Measurements from ENCODE around the gene MATR3. TPM values are rescaled to one million over a fixed set of nuclear protein-coding genes. Genes with fewer than 3 reads are reported as not detected.
"Not testable (repeated sequence)": the region's sequence is repeated elsewhere in the genome, so short reads cannot be mapped to it uniquely, and the experiment has no call there.

The MATR3 gene
- total and polyA plus RNA-seq, 10 of the 15 experiments (the other 5 are each of a cell fraction or from before 2014, with no cell fraction given): 134 to 401 (median 221) TPM

DNA sequence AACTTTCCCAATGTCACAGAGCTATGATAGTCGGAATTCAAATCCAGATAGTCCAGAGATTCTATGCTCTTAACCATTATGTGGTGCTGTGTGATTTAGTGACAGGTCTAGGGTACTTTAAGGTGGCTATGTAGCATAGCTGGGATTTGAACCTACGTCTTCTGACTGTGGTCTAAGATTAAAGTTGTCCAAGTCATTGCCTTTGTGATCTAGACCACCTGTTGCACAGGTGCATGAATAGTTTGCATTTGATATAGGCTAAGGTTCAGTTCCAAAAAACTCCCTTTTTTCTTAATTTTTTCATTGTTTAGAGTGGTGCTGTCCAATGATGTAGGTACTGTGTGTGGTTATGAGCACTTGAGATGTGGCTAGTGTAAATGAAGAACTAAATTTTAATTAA, 50.6 kb downstream of the MATR3 start (continued):
- TF ChIP-seq, protein P1, sequence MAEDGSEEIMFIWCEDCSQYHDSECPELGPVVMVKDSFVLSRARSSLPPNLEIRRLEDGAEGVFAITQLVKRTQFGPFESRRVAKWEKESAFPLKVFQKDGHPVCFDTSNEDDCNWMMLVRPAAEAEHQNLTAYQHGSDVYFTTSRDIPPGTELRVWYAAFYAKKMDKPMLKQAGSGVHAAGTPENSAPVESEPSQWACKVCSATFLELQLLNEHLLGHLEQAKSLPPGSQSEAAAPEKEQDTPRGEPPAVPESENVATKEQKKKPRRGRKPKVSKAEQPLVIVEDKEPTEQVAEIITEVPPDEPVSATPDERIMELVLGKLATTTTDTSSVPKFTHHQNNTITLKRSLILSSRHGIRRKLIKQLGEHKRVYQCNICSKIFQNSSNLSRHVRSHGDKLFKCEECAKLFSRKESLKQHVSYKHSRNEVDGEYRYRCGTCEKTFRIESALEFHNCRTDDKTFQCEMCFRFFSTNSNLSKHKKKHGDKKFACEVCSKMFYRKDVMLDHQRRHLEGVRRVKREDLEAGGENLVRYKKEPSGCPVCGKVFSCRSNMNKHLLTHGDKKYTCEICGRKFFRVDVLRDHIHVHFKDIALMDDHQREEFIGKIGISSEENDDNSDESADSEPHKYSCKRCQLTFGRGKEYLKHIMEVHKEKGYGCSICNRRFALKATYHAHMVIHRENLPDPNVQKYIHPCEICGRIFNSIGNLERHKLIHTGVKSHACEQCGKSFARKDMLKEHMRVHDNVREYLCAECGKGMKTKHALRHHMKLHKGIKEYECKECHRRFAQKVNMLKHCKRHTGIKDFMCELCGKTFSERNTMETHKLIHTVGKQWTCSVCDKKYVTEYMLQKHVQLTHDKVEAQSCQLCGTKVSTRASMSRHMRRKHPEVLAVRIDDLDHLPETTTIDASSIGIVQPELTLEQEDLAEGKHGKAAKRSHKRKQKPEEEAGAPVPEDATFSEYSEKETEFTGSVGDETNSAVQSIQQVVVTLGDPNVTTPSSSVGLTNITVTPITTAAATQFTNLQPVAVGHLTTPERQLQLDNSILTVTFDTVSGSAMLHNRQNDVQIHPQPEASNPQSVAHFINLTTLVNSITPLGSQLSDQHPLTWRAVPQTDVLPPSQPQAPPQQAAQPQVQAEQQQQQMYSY (CRISPR knock-in tag; IDR thresholded peaks at IDR 0.05): no peak
- TF ChIP-seq USF2 (IDR thresholded peaks at IDR 0.05; ENCODE audit: borderline replicate concordance, low read depth, low read length): no peak
- TF ChIP-seq HDGF (IDR thresholded peaks at IDR 0.05): no peak
- TF ChIP-seq CEBPZ (IDR thresholded peaks at IDR 0.05; ENCODE audit: low read depth, low read length): no peak
- no peak for TF ChIP-seq POLR2A (IDR thresholded peaks at IDR 0.05; ENCODE audit: low read depth, low read length)
- no peak for TF ChIP-seq IKZF1 (conservative IDR thresholded peaks at IDR 0.05)
- TF ChIP-seq, protein P2, sequence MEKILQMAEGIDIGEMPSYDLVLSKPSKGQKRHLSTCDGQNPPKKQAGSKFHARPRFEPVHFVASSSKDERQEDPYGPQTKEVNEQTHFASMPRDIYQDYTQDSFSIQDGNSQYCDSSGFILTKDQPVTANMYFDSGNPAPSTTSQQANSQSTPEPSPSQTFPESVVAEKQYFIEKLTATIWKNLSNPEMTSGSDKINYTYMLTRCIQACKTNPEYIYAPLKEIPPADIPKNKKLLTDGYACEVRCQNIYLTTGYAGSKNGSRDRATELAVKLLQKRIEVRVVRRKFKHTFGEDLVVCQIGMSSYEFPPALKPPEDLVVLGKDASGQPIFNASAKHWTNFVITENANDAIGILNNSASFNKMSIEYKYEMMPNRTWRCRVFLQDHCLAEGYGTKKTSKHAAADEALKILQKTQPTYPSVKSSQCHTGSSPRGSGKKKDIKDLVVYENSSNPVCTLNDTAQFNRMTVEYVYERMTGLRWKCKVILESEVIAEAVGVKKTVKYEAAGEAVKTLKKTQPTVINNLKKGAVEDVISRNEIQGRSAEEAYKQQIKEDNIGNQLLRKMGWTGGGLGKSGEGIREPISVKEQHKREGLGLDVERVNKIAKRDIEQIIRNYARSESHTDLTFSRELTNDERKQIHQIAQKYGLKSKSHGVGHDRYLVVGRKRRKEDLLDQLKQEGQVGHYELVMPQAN (conservative IDR thresholded peaks at IDR 0.05): no peak
- TF ChIP-seq SPI1 (IDR thresholded peaks at IDR 0.05; ENCODE audit: borderline replicate concordance, insufficient read depth, low read depth, low read length): no peak
- TF ChIP-seq YY1 (IDR thresholded peaks at IDR 0.05; ENCODE audit: low read depth, low read length): no peak
- TF ChIP-seq RBBP5 (conservative IDR thresholded peaks at IDR 0.05): no peak

- DNase-seq (ENCODE audit: low read depth, low spot score); H3K4me2 ChIP-seq (ENCODE audit: control insufficient read depth, insufficient read depth); H3K9me3 ChIP-seq (replicated peaks; ENCODE audit: control insufficient read depth, insufficient read depth, low read length); H3K36me3 ChIP-seq (ENCODE audit: control insufficient read depth in 2 of 2, insufficient read depth in 2 of 2, low read length in 1 of 2); BruUV-seq (replicated peaks); CTCF ChIA-PET; H2AFZ ChIP-seq (ENCODE audit: control insufficient read depth, low read depth, low read length); in situ Hi-C loops (cut with MboI); H3K27ac ChIP-seq (ENCODE audit: control insufficient read depth, insufficient read depth); SMC1A ChIA-PET (ENCODE audit: uncharacterized antibody, unreplicated experiment); H3K27me3 ChIP-seq (replicated peaks in 1 of 2; ENCODE audit: control insufficient read depth in 2 of 2, insufficient read depth in 2 of 2, low read length in 1 of 2); H3K4me1 ChIP-seq (ENCODE audit: control insufficient read depth, insufficient read depth, low read length); RAD21 ChIA-PET (ENCODE audit: unreplicated experiment); H4K20me1 ChIP-seq (ENCODE audit: control insufficient read depth, insufficient read depth); ATAC-seq; FAIRE-seq; intact Hi-C loops (cut with micrococcal nuclease; ENCODE audit: unreplicated experiment); H3K9ac ChIP-seq (ENCODE audit: control insufficient read depth, insufficient read depth, low read length); H3K4me3 ChIP-seq: not testable (repeated sequence)
- WGBS (ENCODE audit: insufficient coverage, insufficient replicate concordance, low lambda C conversion rate, missing lambda C conversion rate): 93% methylated on average over 8 of the region's 8 CpGs
- peaks cover 59% of the 10 kb centered on the region for H3K79me2 ChIP-seq (ENCODE audit: control insufficient read depth, insufficient read depth, low read length)
- POLR2A ChIA-PET: interaction anchor here (0.6 to 1.9 kb wide), 5 partner anchors 16 to 700 kb away, joined by 3 to 5 read pairs (median 4); no protein-coding TSS in a partner anchor
Observed at GRCh38 chr5:139345442-139345841, 51.9 kb downstream of the MATR3 start.
